Fibroblast of peridontal ligament (primary cell): ENCODE results near the gene KYNU.

ENCODE experiments used
- DNase-seq: peaks from one replicate; pipeline ENCODE4 v3.0.0-alpha.2; 2010; ENCODE audit errors: extremely low read depth

Gene KYNU

GRCh38 chr2:142965443-142965842 lies 88.0 kb downstream of the KYNU start:
- DNase-seq: peak; percentile 69

- peak; percentile 80 for DNase-seq
Measured at GRCh38 chr2:142966284-142966683, 88.8 kb downstream of the KYNU start.

- DNase-seq: no peak
Measured at GRCh38 chr2:142967060-142967459, 89.6 kb downstream of the KYNU start.

GRCh38 chr2:142973160-142973821 lies 95.8 kb downstream of the KYNU start:
- DNase-seq: peak; percentile 39

GRCh38 chr2:142973822-142974207 lies 96.4 kb downstream of the KYNU start:
- DNase-seq: peak; percentile 9

- DNase-seq: peak; percentile 63
Measured at GRCh38 chr2:142974288-142975024, 97.0 kb downstream of the KYNU start.

- DNase-seq: no peak
Measured at GRCh38 chr2:142975239-142975638, 97.8 kb downstream of the KYNU start.

GRCh38 chr2:142980246-142981068 lies 103.0 kb downstream of the KYNU start:
- DNase-seq: peak; percentile 86

- no peak for DNase-seq
Measured at GRCh38 chr2:142981069-142981378, 103.6 kb downstream of the KYNU start.

GRCh38 chr2:142981756-142982155 lies 104.3 kb downstream of the KYNU start:
- no peak for DNase-seq

- DNase-seq: no peak
Measured at GRCh38 chr2:142983174-142983573, 105.7 kb downstream of the KYNU start.

- DNase-seq: no peak
Measured at GRCh38 chr2:142984657-142985056, 107.2 kb downstream of the KYNU start.

- DNase-seq: peak; percentile 8
Measured at GRCh38 chr2:142987044-142987443, 109.6 kb downstream of the KYNU start.

GRCh38 chr2:142989273-142990204 lies 112.1 kb downstream of the KYNU start:
- DNase-seq: peak; percentile 77

GRCh38 chr2:142991295-142991694 lies 113.8 kb downstream of the KYNU start:
- no peak for DNase-seq

- no peak for DNase-seq
Measured at GRCh38 chr2:142992840-142993239, 115.4 kb downstream of the KYNU start.

GRCh38 chr2:142993771-142994170 lies 116.3 kb downstream of the KYNU start:
- DNase-seq: no peak

- no peak for DNase-seq
Measured at GRCh38 chr2:142994665-142995064, 117.2 kb downstream of the KYNU start.

GRCh38 chr2:142997231-142997630 lies 119.8 kb downstream of the KYNU start:
- DNase-seq: peak; percentile 9

GRCh38 chr2:143000599-143000998 lies 123.1 kb downstream of the KYNU start:
- DNase-seq: no peak

- DNase-seq: no peak
Measured at GRCh38 chr2:143001501-143001900, 124.0 kb downstream of the KYNU start.

GRCh38 chr2:143015656-143016055 lies 138.2 kb downstream of the KYNU start:
- DNase-seq: peak; percentile 55
